ENCODE data around the gene VWA5B1.
A peak's percentile ranks its signal among the peaks of the same experiment; 100 is the strongest.

DNA sequence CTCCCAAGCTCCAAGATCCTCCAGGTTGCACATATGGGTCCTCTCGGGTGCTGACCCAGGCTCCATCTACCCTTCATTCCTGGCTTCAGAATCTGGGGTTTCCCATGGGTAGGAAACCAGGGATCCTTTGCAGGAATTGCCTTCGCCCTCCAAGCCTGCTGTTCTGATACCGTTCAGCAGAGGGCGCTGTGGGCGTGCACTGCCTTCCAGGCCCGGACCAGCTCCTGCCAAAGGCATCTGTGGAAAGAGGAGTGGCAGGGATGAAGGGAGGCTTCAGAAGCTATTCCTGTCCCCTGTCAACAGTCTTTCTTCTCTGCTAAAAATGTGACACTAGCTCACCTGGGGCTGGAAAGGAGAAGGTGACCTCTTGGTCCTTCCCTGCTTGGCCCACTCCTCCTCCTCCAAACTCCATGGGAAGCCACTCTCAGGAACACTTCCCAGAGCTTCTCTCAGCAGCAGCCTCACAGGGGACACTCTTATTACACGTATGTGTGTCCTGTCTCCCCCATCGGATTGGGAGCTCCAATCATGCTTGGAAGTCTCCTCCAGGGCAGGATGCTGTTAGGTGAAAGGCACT, 71.2 kb downstream of the VWA5B1 start:
- no peak for TF ChIP-seq POLR2A (IDR thresholded peaks at IDR 0.05)
- TF ChIP-seq, protein P1, sequence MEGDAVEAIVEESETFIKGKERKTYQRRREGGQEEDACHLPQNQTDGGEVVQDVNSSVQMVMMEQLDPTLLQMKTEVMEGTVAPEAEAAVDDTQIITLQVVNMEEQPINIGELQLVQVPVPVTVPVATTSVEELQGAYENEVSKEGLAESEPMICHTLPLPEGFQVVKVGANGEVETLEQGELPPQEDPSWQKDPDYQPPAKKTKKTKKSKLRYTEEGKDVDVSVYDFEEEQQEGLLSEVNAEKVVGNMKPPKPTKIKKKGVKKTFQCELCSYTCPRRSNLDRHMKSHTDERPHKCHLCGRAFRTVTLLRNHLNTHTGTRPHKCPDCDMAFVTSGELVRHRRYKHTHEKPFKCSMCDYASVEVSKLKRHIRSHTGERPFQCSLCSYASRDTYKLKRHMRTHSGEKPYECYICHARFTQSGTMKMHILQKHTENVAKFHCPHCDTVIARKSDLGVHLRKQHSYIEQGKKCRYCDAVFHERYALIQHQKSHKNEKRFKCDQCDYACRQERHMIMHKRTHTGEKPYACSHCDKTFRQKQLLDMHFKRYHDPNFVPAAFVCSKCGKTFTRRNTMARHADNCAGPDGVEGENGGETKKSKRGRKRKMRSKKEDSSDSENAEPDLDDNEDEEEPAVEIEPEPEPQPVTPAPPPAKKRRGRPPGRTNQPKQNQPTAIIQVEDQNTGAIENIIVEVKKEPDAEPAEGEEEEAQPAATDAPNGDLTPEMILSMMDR (IDR thresholded peaks at IDR 0.05) = peak; percentile 51 to 82 (median 72)
- no peak for TF ChIP-seq POLR2AphosphoS5 (IDR thresholded peaks at IDR 0.05)

Data from breast epithelium (tissue), 3 donors.